Daoy (cell line): Measurements from ENCODE around the gene SUCLG2. TPM values are rescaled to one million over a fixed set of nuclear protein-coding genes. Genes with fewer than 3 reads are reported as not detected.

Experiments used
- DNase-seq: peaks from one replicate; pipeline ENCODE4 v3.0.0-alpha.2; 2015; ENCODE audit warnings: low read depth
- total RNA-seq: library from RNA; depleted of rRNA; stranded (reverse); fragments of >200 nt; shearing (Covaris generic); gene quantifications from 2 replicates; pipeline ENCODE4 v1.2.3, GENCODE V29; 2014

The SUCLG2 gene
- total RNA-seq, 1 experiment from 2014 or later = 22.1 TPM

- DNase-seq = no peak
These were observed 196.0 kb downstream of the SUCLG2 start for GRCh38 chr3:67458408-67458807.

GRCh38 chr3:67453628-67454027 is 200.8 kb downstream of the SUCLG2 start:
- DNase-seq = no peak

GRCh38 chr3:67450153-67450552 is 204.3 kb downstream of the SUCLG2 start:
- no peak for DNase-seq

GRCh38 chr3:67447393-67447792 is 207.0 kb downstream of the SUCLG2 start:
- no peak for DNase-seq

- no peak for DNase-seq
These were observed 216.6 kb downstream of the SUCLG2 start for GRCh38 chr3:67437789-67438188.

GRCh38 chr3:67437090-67437489 is 217.3 kb downstream of the SUCLG2 start:
- no peak for DNase-seq

GRCh38 chr3:67433109-67433508 is 221.3 kb downstream of the SUCLG2 start:
- DNase-seq = no peak

GRCh38 chr3:67431887-67432286 is 222.5 kb downstream of the SUCLG2 start:
- no peak for DNase-seq

- no peak for DNase-seq
These were observed 230.7 kb downstream of the SUCLG2 start for GRCh38 chr3:67423722-67424121.

GRCh38 chr3:67421912-67422311 is 232.5 kb downstream of the SUCLG2 start:
- DNase-seq = no peak

- DNase-seq = no peak
These were observed 234.6 kb downstream of the SUCLG2 start for GRCh38 chr3:67419779-67420178.

GRCh38 chr3:67419218-67419529 is 235.2 kb downstream of the SUCLG2 start:
- DNase-seq = no peak

- no peak for DNase-seq
These were observed 235.8 kb downstream of the SUCLG2 start for GRCh38 chr3:67418426-67419217.

GRCh38 chr3:67416703-67417102 is 237.7 kb downstream of the SUCLG2 start:
- DNase-seq = no peak

- DNase-seq = no peak
These were observed 238.9 kb downstream of the SUCLG2 start for GRCh38 chr3:67415511-67415910.

GRCh38 chr3:67414740-67415139 is 239.7 kb downstream of the SUCLG2 start:
- no peak for DNase-seq

- no peak for DNase-seq
These were observed 249.2 kb downstream of the SUCLG2 start for GRCh38 chr3:67405193-67405592.

GRCh38 chr3:67402873-67403272 is 251.5 kb downstream of the SUCLG2 start:
- DNase-seq = no peak

- DNase-seq = no peak
These were observed 252.5 kb downstream of the SUCLG2 start for GRCh38 chr3:67401921-67402320.

- no peak for DNase-seq
These were observed 253.9 kb downstream of the SUCLG2 start for GRCh38 chr3:67400476-67400875.

GRCh38 chr3:67389176-67389575 is 265.2 kb downstream of the SUCLG2 start:
- DNase-seq = no peak

GRCh38 chr3:67388738-67389137 is 265.7 kb downstream of the SUCLG2 start:
- DNase-seq = no peak

- DNase-seq = no peak
These were observed 268.0 kb downstream of the SUCLG2 start for GRCh38 chr3:67386451-67386850.

GRCh38 chr3:67384760-67385397 is 269.5 kb downstream of the SUCLG2 start:
- DNase-seq = peak; percentile 50
